ENCODE data around the gene SYCN.

SYCN gene

GRCh38 chr19:39154100-39154628 is 49.9 kb downstream of the SYCN start:
- Histone ChIP-seq H3K9ac (ENCODE audit: low read depth, low read length, poor library complexity, severe bottlenecking) (no peak overlapping the region), H3K9me3 (ENCODE audit: insufficient read depth, low read depth, low read length) (no peaks in the 10 kb centered on the region), H3K79me2 (ENCODE audit: insufficient read depth, low read length) (peaks cover 64% of the 10 kb centered on the region), H3K4me1 (ENCODE audit: insufficient read depth, low read length, poor library complexity, severe bottlenecking) (peaks cover 21% of the 10 kb centered on the region), H3K27me3 (ENCODE audit: insufficient read depth, low read length, poor library complexity, severe bottlenecking) (no peaks in the 10 kb centered on the region), H3F3A (ENCODE audit: low read depth) (no peaks in the 10 kb centered on the region), H3K4me3 (ENCODE audit: low read length, poor library complexity, severe bottlenecking) (no peak overlapping the region), H3K36me3 (ENCODE audit: insufficient read depth, low read length) (peaks cover 2% of the 10 kb centered on the region; the same call in 1 of the 2 replicates), H2AFZ (ENCODE audit: low read length) (no peak overlapping the region), H3K4me2 (ENCODE audit: low read depth, low read length, poor library complexity, severe bottlenecking) (no peak overlapping the region), H4K20me1 (ENCODE audit: insufficient read depth, low read length, poor library complexity, severe bottlenecking) (peaks cover 21% of the 10 kb centered on the region), H3K9me2 (replicated peaks; ENCODE audit: low read depth, low read length) (no peaks in the 10 kb centered on the region)
- TF ChIP-seq EZH2phosphoT487 (IDR thresholded peaks at IDR 0.05; ENCODE audit: borderline replicate concordance): no peak
- TF ChIP-seq CTCF (conservative IDR thresholded peaks at IDR 0.05; ENCODE audit: low read length): no peak

All from Loucy (cell line).